Fibroblast of gingiva (primary cell): ENCODE results near the gene SNX5.

Source experiments
- DNase-seq: peaks from one replicate; pipeline ENCODE4 v3.0.0-alpha.2; 2011; ENCODE audit warnings: low read depth

The SNX5 gene

GRCh38 chr20:17992847-17993513 lies 24.4 kb upstream of the SNX5 start:
- no peak for DNase-seq

DNA sequence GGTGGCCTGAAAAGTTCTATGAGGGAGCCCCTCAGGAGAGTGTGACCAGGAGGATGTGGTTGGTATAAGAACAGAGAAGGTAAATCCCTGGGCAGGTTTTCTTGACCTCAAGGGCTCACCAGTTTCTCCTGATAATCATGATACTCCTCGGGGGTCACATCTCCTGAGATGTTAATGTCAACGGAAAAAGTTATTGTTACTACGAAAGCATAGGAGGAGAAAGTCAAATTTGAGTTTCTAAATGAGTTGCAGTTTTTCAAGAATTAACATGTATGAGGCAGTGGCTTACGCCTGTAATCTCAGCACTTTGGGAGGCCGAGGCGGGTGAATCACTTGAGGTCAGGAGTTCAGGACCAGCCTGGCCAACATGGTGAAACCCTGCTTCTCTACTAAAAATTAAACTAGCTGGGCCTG lies 23.6 kb upstream of the SNX5 start:
- no peak for DNase-seq

DNA sequence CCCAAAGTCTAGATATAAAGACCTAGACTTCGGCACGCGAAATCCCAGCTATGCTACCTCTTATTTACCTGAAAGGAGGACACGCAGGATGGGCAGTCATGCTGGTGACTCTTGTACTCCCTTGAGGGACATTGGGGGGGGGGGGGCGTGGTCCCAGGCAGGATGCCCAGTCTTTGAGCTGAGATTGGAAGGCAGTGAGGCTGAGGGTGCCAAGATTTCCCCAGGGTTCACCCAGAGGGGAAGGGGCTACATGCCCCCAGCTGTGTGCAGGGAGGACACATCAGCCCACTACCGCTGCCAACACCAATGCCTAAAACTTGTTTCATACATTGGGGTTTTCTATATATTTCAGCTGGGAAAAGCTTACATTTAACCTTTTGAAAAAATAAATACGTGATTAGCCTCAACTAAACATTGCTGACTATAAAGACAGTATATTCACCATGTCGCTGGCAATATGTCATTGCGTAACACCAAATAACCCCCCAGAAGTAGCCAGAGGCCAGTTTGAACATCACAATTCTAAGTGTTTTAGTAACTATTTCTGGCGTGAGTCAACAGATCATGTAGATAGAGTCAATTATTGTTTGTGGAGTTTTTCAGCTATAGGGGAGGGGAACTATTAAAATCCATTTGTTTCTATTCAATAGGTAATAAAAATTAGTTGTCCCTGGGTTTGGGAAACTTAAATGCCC lies 21.8 kb upstream of the SNX5 start:
- no peak for DNase-seq

DNA sequence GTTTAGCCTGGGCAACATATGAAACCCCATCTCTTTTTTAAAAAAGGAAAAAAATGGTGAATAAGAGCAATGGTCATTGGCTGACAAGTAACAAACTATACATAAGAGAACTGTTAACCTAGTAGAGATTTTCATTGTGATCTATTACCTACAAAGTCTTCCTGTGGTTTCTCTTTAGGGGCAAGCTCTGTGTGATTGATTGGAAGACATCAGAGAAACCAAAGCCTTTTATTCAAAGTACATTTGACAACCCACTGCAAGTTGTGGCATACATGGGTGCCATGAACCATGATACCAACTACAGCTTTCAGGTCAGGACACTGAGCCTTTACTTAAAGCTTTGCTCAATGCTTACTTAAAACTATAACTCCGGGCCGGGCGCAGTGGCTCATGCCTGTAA lies 19.4 kb upstream of the SNX5 start:
- DNase-seq: no peak

GRCh38 chr20:17985388-17986018 lies 16.9 kb upstream of the SNX5 start:
- DNase-seq: no peak

GRCh38 chr20:17976305-17976704 lies 7.7 kb upstream of the SNX5 start:
- DNase-seq: no peak

- DNase-seq: no peak
Observed at GRCh38 chr20:17972121-17972520, 3.5 kb upstream of the SNX5 start.

DNA sequence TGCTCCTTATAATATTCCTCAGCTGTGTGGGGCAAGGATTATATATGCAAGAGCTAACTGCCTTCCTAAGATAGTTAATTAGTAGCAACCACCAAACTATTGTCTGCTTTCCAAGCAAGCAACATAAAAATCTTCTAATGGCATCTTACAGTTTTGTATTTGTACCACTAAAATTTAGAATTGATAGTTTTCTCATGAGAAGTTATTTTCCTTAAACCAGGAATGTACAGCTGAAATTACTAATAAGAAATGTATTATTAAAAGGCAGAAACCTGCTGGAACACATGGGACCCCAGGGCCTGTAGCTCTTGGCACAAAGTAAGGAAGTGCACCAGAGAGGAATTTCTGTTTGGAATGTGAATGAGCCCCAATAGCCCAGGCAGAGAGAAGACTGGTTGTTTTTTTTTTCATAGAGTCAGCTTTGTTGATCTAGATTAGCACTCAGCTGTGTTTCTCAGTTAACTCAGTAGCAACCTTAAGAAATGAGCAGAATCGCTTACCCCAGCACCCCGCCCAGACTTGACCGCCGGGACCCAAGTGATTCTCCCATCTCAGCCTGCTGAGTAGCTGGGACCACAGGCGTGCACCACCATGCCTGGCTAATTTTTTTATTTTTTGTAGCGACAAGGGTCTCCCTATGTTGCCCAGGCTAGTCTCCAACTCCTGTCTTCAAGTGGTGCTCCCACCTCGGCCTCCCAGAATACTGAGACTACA lies 2.9 kb upstream of the SNX5 start:
- peak; percentile 38 for DNase-seq

DNA sequence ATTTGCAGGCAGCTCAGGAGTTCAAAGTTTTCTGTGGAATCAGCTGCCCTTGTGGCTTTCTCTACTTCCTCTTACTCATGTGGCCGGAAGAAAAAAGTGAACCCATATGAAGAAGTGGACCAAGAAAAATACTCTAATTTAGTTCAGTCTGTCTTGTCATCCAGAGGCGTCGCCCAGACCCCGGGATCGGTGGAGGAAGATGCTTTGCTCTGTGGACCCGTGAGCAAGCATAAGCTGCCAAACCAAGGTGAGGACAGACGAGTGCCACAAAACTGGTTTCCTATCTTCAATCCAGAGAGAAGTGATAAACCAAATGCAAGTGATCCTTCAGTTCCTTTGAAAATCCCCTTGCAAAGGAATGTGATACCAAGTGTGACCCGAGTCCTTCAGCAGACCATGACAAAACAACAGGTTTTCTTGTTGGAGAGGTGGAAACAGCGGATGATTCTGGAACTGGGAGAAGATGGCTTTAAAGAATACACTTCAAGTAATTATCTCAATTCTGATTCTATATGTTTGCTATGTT lies 1.4 kb upstream of the SNX5 start:
- peak; percentile 34 for DNase-seq

DNA sequence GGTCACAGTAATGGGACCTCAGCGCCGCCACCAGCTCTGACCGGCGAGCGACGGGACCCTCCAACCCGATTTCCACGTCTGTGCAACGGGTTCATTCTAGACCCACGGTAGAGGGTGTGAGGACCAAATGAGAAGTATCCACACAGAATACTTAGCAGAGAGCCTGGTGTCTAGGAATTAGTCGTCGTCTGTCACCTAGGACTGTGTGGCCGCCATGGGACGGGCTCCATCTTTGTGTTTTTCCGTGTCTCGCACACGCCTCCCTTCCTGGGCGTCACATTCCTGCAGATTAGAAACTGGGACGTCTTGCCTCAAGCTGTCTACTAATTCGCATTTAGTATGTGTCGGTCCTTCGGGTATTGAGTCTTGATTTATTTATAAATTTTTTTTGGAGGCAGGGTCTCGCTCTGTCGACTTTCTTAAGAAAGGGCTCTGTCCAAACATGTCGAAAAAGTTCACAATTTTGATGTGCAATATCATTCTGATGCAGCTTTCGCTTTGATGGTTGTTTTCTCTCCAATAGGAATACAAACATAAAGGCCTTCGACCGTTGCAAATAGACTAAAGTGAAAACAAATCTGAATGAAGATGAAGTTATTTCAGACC lies 787 bp upstream of the SNX5 start:
- DNase-seq: no peak

DNA sequence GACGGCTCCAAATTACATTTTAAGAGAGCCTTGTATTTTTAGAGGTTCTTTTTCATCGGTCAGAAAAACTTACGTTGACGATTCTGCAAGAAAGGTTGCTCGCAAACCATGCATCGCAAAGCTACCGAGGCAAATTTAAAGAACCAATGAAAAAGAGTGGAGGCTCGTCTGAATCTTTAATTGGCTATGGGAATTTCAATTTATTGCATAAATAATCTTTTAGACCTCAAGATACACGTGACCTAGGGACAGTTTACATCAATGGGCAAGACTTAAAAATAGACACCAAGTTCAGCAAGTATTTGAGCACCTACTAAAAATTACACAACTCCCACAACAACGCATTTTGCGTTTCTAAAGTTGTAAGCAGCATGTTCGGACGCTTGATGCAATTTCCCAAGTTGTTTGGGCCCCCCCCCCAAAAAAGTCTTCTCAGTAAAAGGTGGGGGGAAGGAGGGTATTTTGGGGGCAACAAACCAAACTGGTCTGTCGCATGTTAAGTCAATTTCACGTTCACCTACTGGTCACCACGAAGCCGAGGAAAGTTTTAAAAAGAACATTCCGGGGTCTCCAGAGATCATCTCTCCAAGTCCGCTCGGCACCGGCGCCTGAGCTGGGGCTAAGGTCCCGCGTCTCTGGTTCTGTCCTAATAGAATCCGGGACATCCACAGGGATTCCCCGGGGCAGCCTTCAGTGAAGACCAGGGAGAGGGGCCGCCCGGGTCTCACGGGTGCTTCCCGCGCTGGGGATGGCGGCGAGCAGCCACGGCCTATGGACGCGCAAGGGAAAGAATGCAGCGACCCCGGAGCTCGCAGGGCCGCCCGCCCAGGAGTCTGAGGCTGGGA lies 851 bp downstream of the SNX5 start:
- peak; percentile 73 for DNase-seq

- DNase-seq: peak; percentile 44
Observed at GRCh38 chr20:17966432-17967310, 1.9 kb downstream of the SNX5 start.

GRCh38 chr20:17965042-17965697 lies 3.4 kb downstream of the SNX5 start:
- DNase-seq: no peak

GRCh38 chr20:17964632-17965031 lies 4.0 kb downstream of the SNX5 start:
- DNase-seq: no peak

- DNase-seq: no peak
Observed at GRCh38 chr20:17964073-17964472, 4.5 kb downstream of the SNX5 start.

DNA sequence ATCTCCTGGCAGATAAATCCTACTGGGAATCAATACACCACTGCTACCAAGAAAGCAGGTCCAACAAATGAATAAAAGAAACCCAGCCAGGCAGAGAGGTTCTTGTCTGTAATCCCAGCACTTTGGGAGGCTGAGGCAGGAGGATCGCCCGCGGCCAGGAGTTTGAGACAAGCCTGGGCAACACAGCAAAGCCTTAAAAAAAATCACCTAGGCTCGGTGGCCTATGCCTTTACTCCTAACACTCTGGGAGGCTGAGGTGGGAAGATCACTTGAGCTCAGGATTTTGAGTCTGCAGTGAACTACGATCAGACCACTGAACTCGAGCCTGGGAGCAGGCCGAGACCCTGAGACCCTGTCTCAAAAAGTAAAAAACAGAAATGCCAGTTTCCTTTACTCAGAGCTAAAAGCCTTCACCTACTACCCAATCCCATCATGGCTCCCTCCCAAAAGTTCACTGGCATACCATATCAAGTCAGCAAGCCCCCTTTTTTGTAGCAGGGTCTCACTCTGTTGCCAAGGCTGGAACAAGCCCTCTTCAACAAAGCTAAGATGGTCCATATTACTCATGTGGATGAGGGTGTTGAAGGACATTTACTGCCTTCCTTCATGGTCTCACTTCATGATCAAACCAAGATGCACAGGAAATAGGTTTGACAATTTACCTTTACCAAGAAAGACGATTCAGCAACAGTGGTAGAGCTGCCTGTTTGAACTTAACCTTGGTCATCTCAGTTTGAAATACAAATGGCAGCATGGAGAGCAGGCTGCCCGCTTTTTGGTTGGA lies 5.3 kb downstream of the SNX5 start:
- DNase-seq: no peak

- peak; percentile 58 for DNase-seq
Observed at GRCh38 chr20:17961587-17961940, 7.0 kb downstream of the SNX5 start.

- peak; percentile 87 for DNase-seq
Observed at GRCh38 chr20:17960927-17961586, 7.5 kb downstream of the SNX5 start.
